ENCODE results near the gene CS.
"Not testable (repeated sequence)": the region's sequence is repeated elsewhere in the genome, so short reads cannot be mapped to it uniquely, and the experiment has no call there.

CS gene

DNA sequence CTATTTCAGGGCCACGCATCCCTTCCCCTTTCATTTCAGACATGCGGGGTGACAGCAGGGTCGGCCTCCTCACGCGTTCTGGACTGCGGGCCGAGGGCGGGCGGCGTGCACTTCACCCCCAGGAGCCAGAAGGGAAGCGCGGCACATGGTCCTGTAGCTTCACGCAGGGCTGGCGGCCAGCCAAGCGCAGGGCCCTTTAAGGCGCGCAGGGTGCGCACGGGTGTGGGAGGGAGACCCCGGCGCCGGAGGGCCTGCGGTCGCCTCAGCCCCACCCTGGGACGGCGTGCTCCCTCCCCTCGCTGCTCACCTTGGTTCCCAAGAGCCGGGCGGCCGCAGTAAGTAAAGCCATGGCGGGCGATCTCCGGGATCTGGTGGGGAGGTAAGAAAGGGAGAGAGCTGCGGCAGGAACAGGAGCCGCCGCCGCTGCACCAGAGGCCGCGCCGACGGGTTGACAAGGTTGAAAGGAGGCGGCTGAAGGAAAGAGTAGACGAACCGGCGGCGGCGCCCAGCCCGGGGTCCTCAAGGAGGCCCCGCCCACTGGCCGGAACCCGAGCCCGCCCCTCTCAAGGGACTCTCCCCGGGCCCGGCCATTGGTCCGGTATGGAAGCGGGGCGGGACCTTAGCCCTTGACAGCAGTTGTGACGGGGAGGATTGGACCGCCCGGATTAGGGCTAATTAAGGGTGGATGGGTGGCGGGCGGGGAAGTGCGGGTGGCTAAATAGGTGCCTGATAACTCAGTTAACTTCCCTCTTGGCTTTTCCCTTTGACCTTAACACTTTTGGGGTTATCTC lies at the start of gene CS:
CS (minus strand) TSS at position 478 of the 791 bp plus-strand sequence; CDS start at position 349, 129 bp downstream.
- DNase-seq = peak; percentile 99

DNA sequence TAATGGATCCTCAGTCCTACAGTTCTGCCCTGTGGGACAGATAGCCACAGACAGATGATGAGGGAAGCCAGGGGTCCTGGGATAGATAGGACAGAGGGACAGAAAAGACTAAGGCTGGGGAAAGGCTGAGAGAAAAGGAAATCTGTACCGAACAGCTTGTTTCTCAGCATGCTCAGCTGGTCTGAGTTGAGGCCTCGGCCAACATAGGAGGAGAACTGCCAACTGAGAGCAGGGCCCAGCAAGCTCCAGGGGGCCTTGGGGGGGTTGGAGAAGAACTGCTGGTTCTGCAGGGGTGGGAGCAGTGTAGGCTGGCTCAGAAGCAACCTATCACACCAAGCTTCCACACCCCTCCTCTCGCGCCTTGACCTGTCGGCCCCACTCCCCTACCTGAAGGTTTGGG lies 48.6 kb upstream of the CS start:
- DNase-seq = no peak

DNA sequence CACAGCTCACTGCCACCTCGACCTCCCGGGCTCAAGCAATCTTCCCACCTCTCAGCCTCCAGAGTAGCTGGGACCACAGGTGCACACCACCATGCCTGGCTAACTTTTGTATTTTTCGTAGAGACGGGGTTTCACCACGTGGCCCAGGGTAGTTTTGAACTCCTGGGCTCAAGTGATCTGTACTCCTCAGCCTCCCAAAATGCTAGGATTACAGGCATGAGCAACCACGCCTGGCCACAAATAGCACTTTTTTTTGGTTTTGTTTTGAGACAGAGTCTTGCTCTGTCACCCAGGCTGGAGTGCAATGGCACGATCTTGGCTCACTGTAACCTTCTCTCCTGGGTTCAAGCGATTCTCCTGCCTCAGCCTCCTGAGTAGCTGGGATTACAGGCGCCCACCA lies 47.1 kb upstream of the CS start:
- not testable (repeated sequence) for DNase-seq

DNA sequence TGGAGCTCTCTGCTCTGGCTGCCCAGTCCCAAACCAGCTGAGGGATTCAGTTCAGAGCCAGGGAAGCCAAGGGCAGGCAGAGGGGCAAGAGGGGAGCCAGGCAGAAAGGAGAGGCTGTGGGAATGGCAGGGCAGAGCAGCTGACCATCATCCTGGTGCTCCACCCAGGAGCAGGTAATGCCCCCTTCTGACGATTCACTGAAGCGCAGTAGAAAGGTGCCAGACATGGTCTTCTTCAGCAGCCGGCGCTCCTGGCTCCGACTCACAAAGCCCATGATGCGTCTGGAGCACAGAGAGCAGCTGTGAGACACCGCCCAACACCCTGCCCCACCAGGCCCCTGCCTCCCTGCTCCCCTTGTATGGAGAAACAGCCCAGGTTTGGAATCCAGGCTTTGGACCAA lies 46.5 kb upstream of the CS start:
- no peak for DNase-seq

DNA sequence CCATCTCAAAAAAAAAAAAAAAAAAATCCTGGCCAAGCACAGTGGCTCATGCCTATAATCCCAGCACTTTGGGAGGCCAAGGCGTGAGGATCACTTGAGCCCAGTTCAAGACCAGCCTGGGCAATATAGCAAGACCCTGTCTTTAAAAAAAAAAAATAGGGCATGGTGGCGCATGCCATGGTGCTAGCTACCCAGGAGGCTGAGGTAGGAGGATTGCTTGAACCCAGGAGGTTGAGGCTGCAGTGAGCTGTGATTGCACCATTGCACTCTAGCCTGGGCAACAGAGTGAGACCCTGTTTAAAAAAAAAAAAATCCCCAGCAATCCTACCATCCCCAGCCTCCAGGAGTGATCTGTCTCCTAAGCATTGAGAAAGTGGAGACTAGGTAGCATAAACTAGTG lies 42.2 kb upstream of the CS start:
- DNase-seq = not testable (repeated sequence)

DNA sequence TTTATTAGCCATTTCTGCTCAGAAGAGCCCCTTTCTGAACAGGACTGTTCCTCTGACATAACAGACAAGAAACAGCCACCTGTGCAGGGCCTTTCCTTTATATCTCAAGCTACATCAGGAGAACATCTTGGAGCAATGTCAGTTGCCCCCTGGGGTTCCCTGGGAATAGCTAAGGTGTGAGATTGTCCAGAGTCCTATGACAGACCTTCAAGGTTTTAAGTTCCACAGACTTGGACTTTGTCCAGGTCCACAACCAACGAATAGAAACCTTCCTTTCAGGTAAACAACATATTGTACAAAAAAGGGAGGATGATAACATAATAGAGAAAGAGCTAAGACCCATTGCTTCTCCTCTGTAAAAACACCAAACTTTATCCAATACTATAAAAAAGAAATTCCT lies 41.5 kb upstream of the CS start:
- DNase-seq = no peak

DNA sequence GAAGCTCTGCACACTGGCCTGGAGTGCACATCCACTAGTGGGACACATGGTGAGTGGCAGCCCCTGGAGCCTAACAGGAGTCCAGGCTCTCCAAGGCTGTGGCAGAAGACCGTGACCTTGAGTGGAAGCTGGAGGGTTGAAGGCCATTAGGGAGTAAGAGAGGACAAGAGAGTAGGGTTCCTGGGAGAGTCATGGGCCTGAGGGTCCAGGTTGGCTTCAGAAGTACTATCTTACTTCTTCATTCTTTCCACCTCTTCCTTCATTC lies 39.0 kb upstream of the CS start:
- DNase-seq = no peak

DNA sequence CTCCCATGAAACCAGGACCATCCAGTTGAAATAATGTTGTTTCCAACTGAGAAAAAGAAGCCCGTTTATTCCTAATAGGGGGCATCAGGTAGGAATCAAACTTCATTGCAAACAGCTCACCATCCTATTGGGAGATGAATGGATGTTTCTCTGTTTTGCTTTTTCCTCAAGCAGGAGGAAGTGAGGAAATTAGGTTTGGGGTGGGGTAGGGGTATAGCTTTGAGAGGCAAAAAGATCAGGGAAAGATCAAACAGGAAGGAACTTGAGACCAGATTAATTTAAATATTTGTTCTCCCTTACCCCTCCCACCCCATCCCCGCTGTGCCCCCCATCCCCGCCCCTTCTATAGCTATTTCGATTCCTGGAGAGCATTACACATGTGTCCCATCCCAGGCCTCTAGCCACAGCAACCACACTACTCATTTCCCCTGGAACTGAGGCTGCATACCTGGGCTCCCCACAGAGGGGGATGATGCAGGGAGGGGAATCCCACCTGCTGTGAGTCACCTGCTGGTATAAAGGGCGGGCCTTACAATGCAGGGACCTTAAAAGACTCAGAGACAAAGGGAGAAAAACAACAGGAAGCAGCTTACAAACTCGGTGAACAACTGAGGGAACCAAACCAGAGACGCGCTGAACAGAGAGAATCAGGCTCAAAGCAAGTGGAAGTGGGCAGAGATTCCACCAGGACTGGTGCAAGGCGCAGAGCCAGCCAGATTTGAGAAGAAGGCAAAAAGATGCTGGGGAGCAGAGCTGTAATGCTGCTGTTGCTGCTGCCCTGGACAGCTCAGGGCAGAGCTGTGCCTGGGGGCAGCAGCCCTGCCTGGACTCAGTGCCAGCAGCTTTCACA lies 38.4 kb upstream of the CS start, which contains the start of gene IL23A:
IL23A (plus strand) TSS at position 577 of the 850 bp plus-strand sequence; CDS start at position 738, 161 bp downstream.
- DNase-seq = peak; percentile 88

DNA sequence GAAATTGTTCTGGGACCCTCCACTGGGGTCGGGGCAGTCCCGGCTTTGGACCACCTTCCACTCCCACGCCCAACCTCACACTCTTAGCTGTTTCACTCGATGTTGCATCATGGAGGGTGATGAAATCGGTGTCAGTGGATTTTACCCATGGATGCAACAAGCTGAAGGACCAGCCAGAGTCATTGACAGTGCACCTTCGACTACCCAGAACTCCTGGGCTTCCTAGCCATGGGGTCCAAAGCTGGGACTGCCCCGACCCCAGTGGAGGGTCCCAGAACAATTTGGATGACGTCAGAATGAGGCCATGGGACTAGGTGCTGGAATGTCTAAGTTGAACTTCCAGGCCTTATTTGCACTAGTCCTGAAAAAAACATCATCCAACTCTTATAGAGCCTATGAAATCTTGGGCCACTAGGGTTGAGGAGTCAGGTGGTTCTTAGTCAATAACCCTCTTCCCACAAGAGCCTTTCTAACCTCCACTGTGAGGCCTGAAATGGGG lies 37.7 kb upstream of the CS start:
- peak; percentile 25 for DNase-seq

DNA sequence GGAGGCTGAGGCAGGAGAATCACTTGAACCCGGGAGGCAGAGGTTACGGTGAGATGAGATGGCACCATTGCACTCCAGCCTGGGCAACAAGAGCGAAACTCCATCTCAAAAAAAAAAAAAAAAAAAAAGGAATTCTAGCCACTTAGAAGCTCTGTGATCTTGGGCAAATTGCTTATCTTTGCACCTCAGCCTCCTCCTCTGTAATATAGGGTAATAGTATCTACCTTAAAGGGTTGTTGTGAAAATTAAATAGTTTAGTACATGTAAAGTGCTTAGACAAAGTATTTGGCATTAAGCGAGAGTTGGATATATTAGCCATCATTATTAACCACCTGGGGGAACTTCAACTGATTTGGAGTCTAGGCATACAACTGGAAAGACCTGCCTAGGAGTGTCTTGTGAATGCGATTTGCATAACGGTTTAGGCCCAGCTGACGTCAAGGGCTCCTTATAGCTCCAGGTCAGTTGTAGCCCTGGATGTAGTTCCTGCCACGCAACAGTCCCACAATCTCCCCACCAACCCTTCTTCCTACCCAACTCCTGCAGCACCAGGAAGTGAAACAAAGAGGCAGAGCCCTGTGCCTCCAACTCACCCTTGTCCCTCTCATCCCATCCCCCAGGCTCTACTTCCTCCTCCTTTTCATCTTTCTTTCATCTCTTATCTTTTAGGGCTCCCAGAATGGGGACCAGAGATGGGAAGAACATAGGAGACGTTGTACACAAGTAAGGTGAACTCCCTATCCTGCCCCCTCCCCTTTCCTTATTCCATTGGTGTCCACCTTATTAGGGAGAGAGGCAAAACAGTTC lies 36.4 kb upstream of the CS start:
- peak; percentile 60 for DNase-seq

DNA sequence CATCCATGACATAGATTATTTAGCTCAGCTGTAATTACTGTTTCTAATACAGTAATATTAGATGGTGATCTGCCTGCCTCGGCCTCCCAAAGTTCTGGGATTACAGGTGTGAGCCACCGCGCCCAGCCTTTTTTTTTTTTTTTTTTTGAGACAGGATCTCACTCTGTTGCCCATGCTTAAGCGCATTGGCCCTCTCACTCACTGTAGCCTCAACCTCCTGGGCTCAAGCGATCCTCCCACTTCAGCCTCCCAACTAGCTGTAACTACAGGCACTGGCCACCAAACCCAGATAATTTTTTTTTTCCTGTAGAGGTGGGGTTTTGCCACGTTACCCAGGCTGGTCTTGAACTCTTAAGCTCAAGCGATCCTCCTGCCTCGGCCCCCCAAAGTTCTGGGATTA lies 35.4 kb upstream of the CS start:
- not testable (repeated sequence) for DNase-seq

DNA sequence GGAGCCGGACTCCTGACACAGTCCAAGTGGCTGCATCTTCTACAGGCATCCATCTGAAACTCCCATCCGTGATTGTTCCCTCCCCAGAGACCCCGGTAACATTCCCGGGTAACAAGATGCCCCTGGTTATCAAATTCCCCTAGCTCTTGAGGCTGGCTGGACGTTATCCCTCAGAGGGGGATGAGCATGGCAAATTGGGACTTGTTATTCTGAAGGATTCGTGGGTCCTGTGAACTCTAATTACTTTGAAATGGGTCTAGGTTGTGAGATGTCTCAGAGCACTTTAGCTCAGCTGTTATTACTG lies 34.3 kb upstream of the CS start:
- no peak for DNase-seq

DNA sequence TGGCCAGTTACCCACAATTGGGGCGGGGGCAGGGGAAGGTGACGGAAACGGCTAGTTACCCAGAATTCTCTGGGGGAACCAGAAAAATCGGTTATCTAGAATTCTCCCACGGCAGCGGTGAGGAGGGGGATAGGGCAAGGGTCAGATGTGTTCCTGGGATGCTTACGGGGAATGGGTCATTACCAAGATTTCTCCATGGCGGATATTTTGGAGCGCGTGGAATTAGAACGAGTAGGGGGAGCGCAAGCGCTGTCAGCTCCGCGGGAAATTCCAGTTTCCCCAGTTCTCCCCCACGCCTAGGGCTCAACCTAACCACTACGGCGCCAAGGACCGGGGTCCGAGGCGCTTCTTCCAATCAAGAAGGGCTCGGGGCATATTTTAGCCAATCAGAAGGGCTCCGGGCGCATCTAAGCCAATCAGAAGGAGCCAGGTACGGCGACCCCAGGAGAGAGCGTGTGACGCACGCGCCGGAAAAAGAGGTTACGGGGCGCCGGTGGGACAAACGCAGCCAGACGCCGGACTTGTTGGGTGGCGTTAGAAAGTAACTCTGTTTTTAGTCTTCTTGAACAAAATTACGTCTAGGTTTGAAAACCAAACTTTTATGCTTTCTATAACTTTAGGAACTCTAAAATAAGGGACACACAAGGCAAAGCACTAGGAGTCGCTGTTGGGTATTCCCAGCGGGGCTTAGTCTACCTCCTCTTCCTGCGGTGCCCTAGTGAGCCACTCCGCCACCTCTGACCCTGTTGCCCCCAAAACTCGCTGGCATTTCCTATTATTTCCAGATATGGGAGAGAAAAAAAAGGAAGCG lies 33.8 kb upstream of the CS start, which contains the start of gene PAN2:
PAN2 (minus strand) TSS at position 322 of the 811 bp plus-strand sequence. CDS start 906 bp downstream, outside the sequence.
- peak; percentile 97 for DNase-seq

DNA sequence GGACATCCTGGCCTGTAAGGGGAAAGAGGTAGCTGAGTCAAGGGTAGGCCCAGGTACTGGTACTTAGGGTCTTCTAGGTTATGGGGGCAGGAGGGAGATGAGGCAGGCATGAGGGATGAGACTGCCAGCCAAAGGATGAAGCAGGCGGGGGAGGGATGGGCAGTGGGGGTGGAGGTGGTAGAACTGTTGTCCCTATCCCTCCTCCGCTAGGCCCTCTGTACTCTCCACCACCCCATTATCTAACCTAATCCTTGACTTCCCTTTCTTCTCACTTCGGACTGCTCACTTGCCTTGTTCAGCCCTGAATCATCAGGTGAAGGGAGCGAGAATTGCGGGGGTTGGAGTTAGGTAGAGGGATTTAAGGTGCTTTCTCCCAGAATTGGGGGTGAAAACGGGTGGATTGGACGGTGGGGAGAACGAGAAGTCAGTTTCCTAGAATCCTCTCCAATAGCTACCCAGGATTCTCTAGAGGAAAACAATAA lies 33.1 kb upstream of the CS start:
- no peak for DNase-seq

DNA sequence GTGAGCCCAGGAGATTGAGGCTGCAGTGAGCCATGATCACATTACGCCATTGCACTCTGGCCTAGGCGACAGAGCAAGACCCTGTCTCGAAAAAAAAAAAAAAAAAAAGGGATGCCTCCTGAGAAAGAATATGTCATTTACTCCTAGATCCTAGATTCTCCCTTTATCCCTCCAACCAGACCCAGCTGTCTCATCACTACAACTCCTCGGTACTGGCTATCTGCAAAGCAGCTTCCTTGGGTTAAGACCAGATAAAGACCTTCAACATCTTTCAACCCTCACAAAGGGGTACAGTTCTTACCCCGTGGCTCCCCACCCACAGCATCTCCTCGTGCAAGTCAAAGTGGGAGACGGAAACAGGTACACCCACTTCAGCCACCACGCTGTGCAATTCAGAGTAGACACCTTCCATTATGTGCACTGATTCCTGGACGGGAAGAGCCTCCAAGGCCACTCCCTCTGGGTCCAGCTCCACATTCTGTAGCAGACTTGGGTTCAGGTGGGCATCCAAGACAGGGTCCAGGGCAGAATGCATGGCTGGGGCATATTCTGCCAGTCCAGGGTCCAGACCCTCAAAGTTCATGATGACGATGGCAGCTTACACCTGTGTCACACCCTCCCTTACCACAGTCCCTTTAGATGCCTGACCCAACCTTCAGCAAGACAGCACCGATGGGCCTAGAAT lies 32.5 kb upstream of the CS start:
- no peak for DNase-seq

DNA sequence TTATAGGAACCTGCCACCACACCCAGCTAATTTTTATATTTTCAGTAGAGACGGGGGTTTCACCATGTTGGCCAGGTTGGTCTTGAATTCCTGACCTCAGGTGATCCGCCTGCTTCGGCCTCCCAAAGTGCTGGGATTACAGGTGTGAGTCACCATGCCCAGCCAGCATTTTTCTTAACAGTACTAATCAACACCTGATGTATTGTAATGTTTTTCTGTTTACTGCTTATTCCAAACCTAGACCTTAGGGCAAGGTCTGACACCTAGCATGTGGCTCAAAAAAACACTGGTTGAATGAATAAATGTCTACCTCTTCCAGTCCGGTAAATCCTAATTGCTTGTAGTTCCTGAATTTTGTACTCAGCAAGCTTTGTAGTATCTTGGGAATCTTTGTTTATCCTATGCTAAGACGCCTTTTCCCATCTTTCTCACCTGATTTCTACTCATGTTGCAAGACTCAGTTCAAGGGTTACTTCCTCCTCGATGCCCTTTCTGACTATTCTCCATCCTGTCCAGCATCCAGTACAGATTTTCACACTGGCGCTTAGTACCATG lies 30.9 kb upstream of the CS start:
- DNase-seq = no peak

DNA sequence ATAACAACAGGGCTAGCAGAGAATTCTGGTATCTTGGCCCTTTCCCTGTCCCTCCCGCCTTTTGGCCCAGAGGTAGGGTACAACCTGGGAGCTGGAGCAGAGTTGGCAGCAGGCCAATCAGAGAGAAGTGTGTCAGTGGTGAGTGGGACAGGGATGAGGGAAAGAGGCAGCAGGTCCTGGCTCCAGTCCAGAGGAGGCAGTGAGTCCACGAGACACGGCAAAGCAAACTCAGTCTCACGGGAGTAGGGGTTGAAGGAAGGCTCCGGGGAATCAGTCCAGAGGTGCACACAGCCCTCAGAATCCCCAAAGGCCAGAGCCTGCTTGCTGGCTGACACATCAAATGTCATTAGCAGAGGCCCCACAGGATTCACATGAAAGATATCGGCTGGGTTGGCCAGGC lies 26.4 kb upstream of the CS start:
- DNase-seq = no peak

DNA sequence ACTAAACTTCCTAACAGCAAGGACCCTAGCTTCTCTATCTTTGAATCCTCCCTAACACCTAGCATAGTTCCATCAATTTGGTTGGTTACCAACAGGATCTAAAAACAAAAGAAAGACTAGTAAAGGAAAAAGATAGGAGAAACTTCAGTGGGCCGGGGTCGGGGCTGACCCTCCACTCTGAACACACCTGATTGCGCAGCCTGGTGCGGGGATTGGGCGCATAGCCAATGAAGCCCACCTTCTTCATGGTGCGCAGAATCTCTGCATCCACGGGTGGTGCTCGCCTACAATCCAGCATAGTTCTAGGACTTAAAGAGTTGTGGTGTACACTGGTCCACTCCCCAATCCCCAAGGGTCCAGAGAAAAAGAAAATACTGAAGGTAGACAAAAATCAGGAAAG lies 26.0 kb upstream of the CS start:
- no peak for DNase-seq

DNA sequence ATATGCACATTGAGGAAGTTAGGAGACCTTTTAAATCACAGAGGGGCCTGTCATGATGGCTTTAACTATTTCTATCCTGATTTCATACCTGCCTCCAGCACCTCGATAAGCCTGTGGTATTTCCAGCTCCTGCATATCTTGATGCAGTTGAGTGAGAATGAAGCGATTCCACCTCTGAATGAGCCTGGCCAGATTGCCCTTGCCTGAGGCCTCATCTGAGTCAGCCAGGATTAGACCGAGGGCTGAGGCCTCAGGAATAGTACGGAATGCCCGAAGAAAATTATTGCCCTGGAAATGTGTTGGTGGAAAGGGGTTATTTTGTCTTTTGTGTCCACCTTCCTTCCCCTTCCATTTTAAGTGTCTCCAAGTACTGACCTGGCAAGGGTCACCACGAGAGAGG lies 24.1 kb upstream of the CS start:
- DNase-seq = no peak

DNA sequence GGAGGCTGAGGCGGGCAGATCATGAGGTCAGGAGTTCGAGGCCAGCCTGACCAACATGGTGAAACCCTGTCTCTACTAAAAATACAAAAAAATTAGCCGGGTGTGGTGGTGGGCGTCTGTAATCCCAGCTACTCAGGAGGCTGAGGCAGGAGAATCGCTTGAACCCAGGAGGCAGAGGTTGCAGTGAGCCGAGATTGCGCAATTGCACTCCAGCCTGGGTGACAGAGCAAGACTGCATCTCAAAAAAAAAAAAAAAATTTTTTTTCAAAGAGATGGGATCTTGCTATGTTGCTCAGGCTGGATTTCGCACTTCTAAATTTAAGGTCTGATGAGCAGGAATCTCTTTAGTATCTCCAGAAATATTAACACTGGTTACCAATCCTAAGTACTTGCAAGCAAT lies 21.5 kb upstream of the CS start:
- DNase-seq = not testable (repeated sequence)

DNA sequence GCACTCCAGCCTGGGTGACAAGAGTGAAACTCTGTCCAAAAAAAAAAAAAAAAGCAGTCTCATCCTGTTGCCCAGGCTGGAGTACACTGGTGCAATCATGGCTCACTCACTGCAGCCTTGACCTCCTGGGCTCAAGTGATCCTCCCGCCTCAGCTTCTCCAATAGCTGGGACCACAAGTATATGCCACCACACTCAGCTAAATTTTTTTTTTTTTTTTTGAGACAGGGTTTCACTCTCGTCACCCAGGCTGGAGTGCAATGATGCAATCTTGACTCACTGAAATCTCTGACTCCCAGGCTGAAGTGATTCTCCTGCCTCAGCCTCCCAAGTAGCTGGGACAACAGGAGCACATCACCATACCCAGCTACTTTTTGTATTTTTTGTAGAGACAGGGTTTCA lies 20.9 kb upstream of the CS start:
- peak; percentile 59 for DNase-seq
